HuH-7.5 (cell line): ENCODE data around the gene SEMA6B.

Experiments used
- DNase-seq: peaks from one replicate; pipeline ENCODE4 v3.0.0; 2011; ENCODE audit warnings: low spot score

The SEMA6B gene

GRCh38 chr19:4493104-4493928 lies 66.2 kb downstream of the SEMA6B start:
- DNase-seq: no peak
